HG02870 (cell line): Measurements from ENCODE around the gene DGKG.

ENCODE experiments used
- ATAC-seq: cut with Tn5 transposase; IDR thresholded peaks from one replicate; pipeline ENCODE4 v1.9.1; 2021; ENCODE audit warnings: mild to moderate bottlenecking, moderate library complexity; ENCODE audit not compliant: unreplicated experiment

Gene DGKG

DNA sequence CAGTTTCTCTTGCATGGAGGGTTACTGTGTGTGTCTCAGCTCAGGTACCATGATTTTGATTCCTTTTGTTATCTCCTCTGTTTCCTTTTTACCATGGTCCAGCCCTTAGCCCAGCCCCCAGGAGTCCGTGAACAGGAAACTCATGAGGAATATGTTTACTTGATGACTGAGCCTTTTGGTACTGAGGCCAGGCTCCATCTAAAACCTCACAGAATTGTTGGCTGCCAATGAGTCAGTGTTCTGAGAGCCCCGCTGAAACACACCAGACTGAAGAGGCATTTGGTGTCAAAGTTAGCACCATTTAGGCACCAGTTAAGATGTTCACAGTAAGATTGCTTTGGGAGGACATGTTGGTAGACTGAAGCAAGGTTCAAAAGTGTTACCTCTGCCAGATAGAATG, 80.9 kb downstream of the DGKG start:
- no peak for ATAC-seq

GRCh38 chr3:186280737-186281136, 81.3 kb downstream of the DGKG start:
- no peak for ATAC-seq

DNA sequence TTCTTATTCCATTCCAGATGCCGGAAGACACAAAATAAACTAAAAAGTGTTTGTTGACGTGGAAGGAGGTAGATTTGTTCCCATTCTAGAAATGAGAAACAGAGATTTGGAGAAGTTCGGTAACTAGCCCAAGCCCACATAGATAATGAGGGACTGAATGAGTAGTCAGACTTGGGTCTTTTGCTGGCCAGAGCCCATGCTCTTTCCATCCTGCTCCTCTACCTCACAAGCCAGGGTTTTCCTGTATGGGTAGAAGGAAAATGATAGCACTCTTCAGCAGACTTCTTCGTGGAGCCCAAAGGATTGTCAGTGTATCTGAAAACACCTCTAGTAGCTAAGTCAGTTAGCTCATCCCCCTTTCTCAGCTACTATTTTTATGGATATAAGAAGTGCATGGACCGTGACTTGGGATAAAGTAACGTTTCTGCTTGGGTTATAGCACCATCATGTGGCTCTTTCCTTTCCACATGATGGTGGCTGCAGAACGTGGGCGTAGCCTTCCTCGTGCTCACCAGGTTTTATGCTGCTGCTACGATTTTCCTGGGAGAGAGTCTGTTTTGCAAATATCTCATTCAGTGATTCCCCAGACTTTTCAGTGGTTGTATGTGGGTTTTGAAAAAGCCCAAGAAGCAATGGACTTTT, 84.6 kb downstream of the DGKG start:
- no peak for ATAC-seq

DNA sequence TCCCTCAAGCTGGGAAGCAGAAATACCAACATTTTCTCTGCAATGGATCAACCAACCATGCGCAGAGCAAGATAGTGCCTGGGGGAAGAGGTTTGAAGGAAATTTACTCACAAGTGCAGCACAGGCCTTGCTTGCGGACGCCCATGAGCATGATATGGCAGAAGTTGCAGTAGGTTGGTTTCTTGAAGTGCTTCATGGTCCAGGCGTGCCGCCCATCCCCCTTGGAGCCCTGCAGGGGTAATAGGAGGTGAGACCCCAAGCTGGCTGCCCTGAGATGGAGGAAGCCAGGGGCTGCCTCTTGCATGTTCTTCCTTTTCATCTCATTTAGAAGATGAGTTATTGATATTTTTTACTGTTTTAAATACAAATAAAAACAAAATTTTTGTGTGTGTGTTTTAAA, 86.6 kb downstream of the DGKG start:
- ATAC-seq = no peak

GRCh38 chr3:186273586-186273985, 88.4 kb downstream of the DGKG start:
- no peak for ATAC-seq

DNA sequence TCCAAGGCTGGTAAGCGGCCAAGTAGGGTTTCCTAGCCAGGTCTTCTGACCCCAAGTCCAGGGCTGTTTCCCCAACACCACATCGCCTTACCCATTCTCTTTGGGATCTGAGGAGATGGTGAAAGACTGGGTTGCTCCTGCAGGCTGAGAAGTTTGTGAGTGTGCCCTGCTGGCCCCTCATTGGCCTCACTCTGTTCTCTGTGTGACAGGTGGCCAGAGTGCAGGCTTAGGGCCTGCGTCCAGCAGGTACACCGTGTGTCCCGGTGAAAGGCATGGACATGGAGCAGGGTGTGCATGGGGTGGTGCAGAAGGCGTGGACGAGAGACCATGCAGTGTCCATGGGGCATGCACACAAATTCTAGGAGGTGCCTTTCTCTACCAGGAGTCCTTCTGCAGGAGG, 91.3 kb downstream of the DGKG start:
- no peak for ATAC-seq

DNA sequence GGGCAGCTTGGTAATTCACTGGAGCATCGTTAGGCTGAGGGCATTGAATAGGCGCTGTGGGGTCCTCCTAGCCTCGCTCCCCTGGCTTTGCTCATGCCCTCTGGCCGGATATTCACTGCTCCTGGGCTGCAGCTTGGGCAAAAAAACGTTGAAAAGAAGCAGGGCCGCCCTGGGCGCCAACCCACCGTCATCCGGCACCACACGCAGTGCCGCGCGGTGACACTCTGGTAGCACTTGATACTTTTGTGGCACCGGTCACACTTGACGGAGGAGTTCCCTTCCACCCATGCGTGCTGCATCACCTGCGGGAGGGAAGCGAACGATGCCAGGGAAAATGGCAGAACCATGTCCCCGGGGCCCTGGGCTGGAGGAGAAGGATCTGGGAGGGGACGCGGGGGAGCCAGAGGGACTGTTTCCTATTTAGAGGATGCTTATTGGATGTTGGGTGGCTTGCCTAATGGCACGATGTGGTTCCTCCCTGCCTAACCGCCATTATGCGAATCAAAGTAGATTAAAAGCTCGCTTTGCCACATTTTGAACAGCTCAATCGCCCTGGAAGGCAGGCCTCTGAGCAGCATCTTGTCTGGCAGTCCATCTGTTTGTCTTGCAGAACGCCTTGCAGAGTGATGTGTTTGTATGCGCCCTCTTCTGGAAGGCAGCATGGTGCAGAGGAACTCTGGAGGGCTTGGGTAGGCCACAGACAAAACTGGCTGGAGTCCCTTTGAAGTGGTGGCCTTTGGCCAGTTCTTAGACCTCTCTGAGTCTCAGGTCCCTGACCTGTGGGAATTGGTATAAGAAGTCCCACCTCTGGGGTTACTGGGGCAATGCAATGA, 93.2 kb downstream of the DGKG start:
- ATAC-seq = no peak

- ATAC-seq = no peak
These were observed 94.3 kb downstream of the DGKG start for GRCh38 chr3:186267758-186268157.

- ATAC-seq = no peak
These were observed 97.2 kb downstream of the DGKG start for GRCh38 chr3:186264608-186265400.

DNA sequence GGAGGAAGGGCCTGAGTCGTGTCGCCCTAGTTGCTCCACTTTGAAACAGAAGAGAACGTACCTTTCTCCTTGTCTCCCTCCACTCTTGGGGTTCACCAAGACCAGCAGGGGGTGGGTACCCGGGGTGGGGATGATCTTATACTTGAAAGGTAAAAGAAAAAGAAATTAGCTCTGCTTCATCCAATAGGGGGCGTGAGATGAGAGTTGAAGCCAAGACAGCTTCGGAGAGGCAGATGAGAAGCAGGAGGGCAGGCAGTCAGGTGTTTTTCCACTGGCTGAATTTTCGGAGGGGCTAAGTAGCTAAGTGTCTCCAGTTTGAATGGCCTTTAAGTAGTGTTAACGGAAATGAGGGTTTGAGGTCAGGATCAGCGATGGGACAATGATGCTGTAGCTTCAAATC, 100.4 kb downstream of the DGKG start:
- no peak for ATAC-seq

- no peak for ATAC-seq
These were observed 101.3 kb downstream of the DGKG start for GRCh38 chr3:186260726-186261125.

DNA sequence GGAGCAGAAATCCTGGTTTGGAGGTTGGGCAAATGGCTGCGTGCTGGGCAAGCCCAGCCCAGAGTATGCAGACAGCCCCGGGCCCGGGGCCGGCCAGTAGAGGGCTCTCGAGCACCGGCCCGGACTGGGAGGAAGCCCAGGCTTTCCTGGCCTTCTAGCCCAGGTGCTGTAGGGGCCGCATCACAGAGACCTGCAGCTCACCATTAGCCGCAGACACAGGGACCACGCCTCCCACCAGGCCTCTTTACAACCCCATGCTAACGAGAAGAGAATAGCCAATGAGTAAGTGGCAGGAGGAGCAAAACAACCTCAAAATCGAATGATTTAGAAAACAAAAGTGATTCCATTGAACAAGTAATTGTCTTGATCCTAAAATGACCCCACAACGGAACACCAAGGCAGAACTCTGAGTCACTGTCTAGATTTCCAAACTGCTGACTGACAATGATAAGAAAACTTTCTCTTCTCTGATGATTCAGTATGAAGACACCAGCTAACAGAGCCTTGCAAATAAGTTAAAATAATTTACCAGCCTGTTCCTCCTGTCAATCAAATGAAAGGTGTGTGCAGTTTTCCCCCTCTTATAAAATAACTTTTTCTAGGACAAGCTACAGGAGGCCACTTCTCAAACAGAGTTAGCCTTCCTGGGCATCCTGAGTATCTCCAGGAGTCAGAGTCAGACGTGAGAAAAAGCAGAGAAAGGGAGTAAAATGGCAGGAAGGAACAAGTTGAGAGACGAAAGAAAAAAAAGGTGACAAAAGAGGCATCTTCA, 102.2 kb downstream of the DGKG start:
- no peak for ATAC-seq

- ATAC-seq = no peak
These were observed 103.1 kb downstream of the DGKG start for GRCh38 chr3:186258968-186259367.

DNA sequence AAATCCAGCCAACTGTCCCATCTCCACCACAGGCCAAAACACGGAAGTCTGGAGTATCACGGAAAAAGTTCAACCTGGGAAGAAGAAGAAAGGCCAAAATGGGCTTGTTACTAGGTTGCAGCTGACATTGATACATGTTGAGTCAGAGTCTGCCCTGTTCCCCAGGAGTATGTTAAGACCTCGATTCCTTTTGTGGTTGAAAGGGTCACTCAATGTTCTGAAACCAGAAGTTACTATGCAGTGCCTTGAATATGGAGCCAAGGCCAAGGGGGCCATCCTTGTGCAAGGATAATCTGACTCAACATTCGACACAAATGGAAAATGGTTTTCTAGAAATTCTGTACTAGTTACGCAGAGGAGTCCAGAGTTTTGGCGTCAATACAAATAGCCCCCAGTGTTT, 104.2 kb downstream of the DGKG start:
- ATAC-seq = no peak

DNA sequence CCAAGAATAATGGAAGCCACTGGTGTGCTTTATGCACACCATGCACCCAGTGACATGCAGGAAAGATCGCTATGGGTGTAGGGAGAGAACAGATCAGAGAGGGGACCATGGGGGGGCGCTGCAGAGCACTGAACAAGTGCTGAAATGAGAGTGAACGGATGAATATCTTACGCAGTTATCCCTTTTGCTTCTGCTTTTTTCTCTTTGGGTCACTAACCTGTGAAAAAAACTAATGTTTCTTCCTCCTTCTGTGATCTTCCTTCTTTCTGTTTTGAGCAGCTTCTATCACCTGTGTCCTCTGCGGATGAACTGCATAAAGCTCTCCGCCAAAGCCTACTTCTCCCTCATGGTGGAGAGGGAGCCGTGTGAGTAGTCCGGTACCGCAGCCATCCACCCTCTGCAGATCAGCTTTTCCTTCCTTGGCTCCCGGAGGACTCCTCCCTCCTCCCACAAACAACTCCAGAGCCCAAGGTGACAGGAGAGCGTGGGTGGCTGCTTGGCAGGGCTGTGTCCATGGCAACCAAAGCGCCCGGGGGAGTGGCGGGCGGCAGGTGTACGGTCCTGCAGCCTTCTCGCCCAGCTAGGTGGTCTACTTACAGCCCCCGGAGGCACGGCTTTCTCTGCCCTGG, 106.2 kb downstream of the DGKG start:
- ATAC-seq = no peak

GRCh38 chr3:186254676-186255650, 107.1 kb downstream of the DGKG start:
- peak; percentile 65 for ATAC-seq

- ATAC-seq = no peak
These were observed 110.0 kb downstream of the DGKG start for GRCh38 chr3:186251948-186252619.

- no peak for ATAC-seq
These were observed 113.2 kb downstream of the DGKG start for GRCh38 chr3:186248850-186249249.
